ENCODE data around the gene XRN2. TPM values are rescaled to one million over a fixed set of nuclear protein-coding genes. Genes with fewer than 3 reads are reported as not detected.

The XRN2 gene
- total RNA-seq, 1 experiment from 2014 or later: 118 TPM

DNA sequence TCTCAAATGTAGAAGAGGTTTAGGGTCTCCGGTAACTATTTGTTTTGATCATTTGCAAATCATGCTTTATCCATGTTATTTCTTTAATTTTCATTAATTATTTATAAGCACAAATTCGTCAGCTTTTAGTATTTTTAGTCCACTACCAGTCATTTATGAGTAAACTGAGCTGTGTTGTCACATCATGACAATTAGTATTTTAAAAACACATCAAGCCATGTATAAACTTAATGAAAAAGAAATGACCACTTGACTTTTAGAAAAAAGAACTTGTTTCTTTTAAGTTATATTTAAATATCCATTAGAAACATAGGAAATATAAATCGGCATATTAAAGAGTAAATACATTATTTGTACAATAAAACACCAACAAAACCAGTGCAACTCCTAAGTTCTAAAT lies 91.4 kb downstream of the XRN2 start:
- H3K36me3 Mint-ChIP-seq: 0 out of 2 replicates have a peak, but pooled peaks cover 2% of the 10 kb centered on the region
- no peaks in the 10 kb centered on the region for H3K9me3 Mint-ChIP-seq
- no peak overlapping the region for H3K4me3 Mint-ChIP-seq
- no peak for DNase-seq (ENCODE audit: low spot score)
- no peak for TF ChIP-seq GABPB1 (CRISPR knock-in tag; IDR thresholded peaks at IDR 0.05)
- no peak for TF ChIP-seq ZNF671 (CRISPR knock-in tag; IDR thresholded peaks at IDR 0.05)
- no peak for TF ChIP-seq ATF2 (CRISPR knock-in tag; IDR thresholded peaks at IDR 0.05; ENCODE audit: borderline replicate concordance, low read depth)
- TF ChIP-seq, protein P1, sequence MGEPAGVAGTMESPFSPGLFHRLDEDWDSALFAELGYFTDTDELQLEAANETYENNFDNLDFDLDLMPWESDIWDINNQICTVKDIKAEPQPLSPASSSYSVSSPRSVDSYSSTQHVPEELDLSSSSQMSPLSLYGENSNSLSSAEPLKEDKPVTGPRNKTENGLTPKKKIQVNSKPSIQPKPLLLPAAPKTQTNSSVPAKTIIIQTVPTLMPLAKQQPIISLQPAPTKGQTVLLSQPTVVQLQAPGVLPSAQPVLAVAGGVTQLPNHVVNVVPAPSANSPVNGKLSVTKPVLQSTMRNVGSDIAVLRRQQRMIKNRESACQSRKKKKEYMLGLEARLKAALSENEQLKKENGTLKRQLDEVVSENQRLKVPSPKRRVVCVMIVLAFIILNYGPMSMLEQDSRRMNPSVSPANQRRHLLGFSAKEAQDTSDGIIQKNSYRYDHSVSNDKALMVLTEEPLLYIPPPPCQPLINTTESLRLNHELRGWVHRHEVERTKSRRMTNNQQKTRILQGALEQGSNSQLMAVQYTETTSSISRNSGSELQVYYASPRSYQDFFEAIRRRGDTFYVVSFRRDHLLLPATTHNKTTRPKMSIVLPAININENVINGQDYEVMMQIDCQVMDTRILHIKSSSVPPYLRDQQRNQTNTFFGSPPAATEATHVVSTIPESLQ (CRISPR knock-in tag; IDR thresholded peaks at IDR 0.05): no peak
- TF ChIP-seq NR2C2 (CRISPR knock-in tag; IDR thresholded peaks at IDR 0.05): no peak
- TF ChIP-seq IRF1 (CRISPR knock-in tag; IDR thresholded peaks at IDR 0.05): no peak
- TF ChIP-seq ZNF232 (CRISPR knock-in tag; IDR thresholded peaks at IDR 0.05): no peak
- TF ChIP-seq FOXP4 (CRISPR knock-in tag; IDR thresholded peaks at IDR 0.05): no peak
- ChIA-PET POLR2A (no interaction called here), CTCF (no interaction called here)
- no peak overlapping the region for H3K27ac Mint-ChIP-seq
- H3K4me1 Mint-ChIP-seq: peaks cover 41% of the 10 kb centered on the region
- H3K27me3 Mint-ChIP-seq (ENCODE audit: low read depth): peaks cover 88% of the 10 kb centered on the region
- no peak for ATAC-seq

- TF ChIP-seq JUN (CRISPR knock-in tag; IDR thresholded peaks at IDR 0.05): no peak
- no peak for TF ChIP-seq ZNF263 (CRISPR knock-in tag; IDR thresholded peaks at IDR 0.05; ENCODE audit: low read depth)
- TF ChIP-seq, protein P2, sequence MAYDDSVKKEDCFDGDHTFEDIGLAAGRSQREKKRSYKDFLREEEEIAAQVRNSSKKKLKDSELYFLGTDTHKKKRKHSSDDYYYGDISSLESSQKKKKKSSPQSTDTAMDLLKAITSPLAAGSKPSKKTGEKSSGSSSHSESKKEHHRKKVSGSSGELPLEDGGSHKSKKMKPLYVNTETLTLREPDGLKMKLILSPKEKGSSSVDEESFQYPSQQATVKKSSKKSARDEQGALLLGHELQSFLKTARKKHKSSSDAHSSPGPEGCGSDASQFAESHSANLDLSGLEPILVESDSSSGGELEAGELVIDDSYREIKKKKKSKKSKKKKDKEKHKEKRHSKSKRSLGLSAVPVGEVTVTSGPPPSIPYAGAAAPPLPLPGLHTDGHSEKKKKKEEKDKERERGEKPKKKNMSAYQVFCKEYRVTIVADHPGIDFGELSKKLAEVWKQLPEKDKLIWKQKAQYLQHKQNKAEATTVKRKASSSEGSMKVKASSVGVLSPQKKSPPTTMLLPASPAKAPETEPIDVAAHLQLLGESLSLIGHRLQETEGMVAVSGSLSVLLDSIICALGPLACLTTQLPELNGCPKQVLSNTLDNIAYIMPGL (CRISPR knock-in tag; IDR thresholded peaks at IDR 0.05): no peak
- TF ChIP-seq, protein P3, sequence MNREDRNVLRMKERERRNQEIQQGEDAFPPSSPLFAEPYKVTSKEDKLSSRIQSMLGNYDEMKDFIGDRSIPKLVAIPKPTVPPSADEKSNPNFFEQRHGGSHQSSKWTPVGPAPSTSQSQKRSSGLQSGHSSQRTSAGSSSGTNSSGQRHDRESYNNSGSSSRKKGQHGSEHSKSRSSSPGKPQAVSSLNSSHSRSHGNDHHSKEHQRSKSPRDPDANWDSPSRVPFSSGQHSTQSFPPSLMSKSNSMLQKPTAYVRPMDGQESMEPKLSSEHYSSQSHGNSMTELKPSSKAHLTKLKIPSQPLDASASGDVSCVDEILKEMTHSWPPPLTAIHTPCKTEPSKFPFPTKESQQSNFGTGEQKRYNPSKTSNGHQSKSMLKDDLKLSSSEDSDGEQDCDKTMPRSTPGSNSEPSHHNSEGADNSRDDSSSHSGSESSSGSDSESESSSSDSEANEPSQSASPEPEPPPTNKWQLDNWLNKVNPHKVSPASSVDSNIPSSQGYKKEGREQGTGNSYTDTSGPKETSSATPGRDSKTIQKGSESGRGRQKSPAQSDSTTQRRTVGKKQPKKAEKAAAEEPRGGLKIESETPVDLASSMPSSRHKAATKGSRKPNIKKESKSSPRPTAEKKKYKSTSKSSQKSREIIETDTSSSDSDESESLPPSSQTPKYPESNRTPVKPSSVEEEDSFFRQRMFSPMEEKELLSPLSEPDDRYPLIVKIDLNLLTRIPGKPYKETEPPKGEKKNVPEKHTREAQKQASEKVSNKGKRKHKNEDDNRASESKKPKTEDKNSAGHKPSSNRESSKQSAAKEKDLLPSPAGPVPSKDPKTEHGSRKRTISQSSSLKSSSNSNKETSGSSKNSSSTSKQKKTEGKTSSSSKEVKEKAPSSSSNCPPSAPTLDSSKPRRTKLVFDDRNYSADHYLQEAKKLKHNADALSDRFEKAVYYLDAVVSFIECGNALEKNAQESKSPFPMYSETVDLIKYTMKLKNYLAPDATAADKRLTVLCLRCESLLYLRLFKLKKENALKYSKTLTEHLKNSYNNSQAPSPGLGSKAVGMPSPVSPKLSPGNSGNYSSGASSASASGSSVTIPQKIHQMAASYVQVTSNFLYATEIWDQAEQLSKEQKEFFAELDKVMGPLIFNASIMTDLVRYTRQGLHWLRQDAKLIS (CRISPR knock-in tag; IDR thresholded peaks at IDR 0.05; ENCODE audit: borderline replicate concordance): no peak
- TF ChIP-seq NR2C2 (CRISPR knock-in tag; IDR thresholded peaks at IDR 0.05): no peak
- no peak for TF ChIP-seq TCF7 (CRISPR knock-in tag; IDR thresholded peaks at IDR 0.05; ENCODE audit: low read depth)
- TF ChIP-seq MYBL2 (CRISPR knock-in tag; IDR thresholded peaks at IDR 0.05): no peak
- TF ChIP-seq, protein P4, sequence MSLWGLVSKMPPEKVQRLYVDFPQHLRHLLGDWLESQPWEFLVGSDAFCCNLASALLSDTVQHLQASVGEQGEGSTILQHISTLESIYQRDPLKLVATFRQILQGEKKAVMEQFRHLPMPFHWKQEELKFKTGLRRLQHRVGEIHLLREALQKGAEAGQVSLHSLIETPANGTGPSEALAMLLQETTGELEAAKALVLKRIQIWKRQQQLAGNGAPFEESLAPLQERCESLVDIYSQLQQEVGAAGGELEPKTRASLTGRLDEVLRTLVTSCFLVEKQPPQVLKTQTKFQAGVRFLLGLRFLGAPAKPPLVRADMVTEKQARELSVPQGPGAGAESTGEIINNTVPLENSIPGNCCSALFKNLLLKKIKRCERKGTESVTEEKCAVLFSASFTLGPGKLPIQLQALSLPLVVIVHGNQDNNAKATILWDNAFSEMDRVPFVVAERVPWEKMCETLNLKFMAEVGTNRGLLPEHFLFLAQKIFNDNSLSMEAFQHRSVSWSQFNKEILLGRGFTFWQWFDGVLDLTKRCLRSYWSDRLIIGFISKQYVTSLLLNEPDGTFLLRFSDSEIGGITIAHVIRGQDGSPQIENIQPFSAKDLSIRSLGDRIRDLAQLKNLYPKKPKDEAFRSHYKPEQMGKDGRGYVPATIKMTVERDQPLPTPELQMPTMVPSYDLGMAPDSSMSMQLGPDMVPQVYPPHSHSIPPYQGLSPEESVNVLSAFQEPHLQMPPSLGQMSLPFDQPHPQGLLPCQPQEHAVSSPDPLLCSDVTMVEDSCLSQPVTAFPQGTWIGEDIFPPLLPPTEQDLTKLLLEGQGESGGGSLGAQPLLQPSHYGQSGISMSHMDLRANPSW (CRISPR knock-in tag; conservative IDR thresholded peaks at IDR 0.05; ENCODE audit: low read depth): no peak
- no peak for ATAC-seq
- ChIA-PET POLR2A (no interaction called here), CTCF (interaction anchor here (2.2 kb wide), 1 partner anchor 110 kb away, joined by 10 read pairs; no protein-coding TSS in a partner anchor)
- Mint-ChIP-seq H3K27me3 (ENCODE audit: low read depth) (peaks cover 93% of the 10 kb centered on the region), H3K4me3 (peak overlapping the region; percentile 60), H3K9me3 (no peaks in the 10 kb centered on the region), H3K27ac (no peak overlapping the region), H3K36me3 (no peaks in the 10 kb centered on the region), H3K4me1 (peaks cover 38% of the 10 kb centered on the region)
- no peak for DNase-seq (ENCODE audit: low spot score)
These were observed 92.0 kb downstream of the XRN2 start for GRCh38 chr20:21395051-21395665.
